ENCODE measurements around the gene SAMSN1.

Gene SAMSN1

GRCh38 chr21:14545906-14546480, at the start of gene SAMSN1:
Gene SAMSN1, minus strand, starts transcription at chr21:14546315. Its CDS starts 54 bp downstream, at chr21:14546261.
- Mint-ChIP-seq H3K4me1 (peaks cover 31% of the 10 kb centered on the region), H3K9me3 (no peaks in the 10 kb centered on the region), H3K4me3 (peak within 1 kb of the TSS; percentile 91), H3K27me3 (no peaks in the 10 kb centered on the region), H3K36me3 (no peaks in the 10 kb centered on the region), H3K27ac (peak within 1 kb of the TSS; percentile 94)
- DNase-seq (ENCODE audit: low spot score in 2 of 2): peak; percentile 22 to 64
- peak; percentile 93 for ATAC-seq (ENCODE audit: low read depth)

GRCh38 chr21:14595449-14595848, 49.3 kb upstream of the SAMSN1 start:
- H3K9me3 Mint-ChIP-seq: peaks cover 4% of the 10 kb centered on the region
- no peak overlapping the region for H3K27ac Mint-ChIP-seq
- DNase-seq (ENCODE audit: low spot score in 2 of 2): no peak
- no peaks in the 10 kb centered on the region for H3K27me3 Mint-ChIP-seq
- ATAC-seq (ENCODE audit: low read depth): no peak
- peaks cover 8% of the 10 kb centered on the region for H3K4me1 Mint-ChIP-seq
- peaks cover 4% of the 10 kb centered on the region for H3K36me3 Mint-ChIP-seq
- H3K4me3 Mint-ChIP-seq: no peak overlapping the region

- ATAC-seq (ENCODE audit: low read depth) (no peak), DNase-seq (ENCODE audit: low spot score in 2 of 2) (no peak)
- peaks cover 4% of the 10 kb centered on the region for H3K36me3 Mint-ChIP-seq
- H3K4me3 Mint-ChIP-seq: no peak overlapping the region
- peaks cover 8% of the 10 kb centered on the region for H3K4me1 Mint-ChIP-seq
- H3K9me3 Mint-ChIP-seq: peaks cover 4% of the 10 kb centered on the region
- H3K27ac Mint-ChIP-seq: no peak overlapping the region
- no peaks in the 10 kb centered on the region for H3K27me3 Mint-ChIP-seq
These were observed 48.9 kb upstream of the SAMSN1 start for GRCh38 chr21:14594967-14595366.

- Mint-ChIP-seq H3K27ac (no peak overlapping the region), H3K36me3 (peaks cover 4% of the 10 kb centered on the region), H3K4me3 (no peak overlapping the region), H3K27me3 (no peaks in the 10 kb centered on the region), H3K9me3 (peaks cover 4% of the 10 kb centered on the region), H3K4me1 (peaks cover 8% of the 10 kb centered on the region)
- DNase-seq (ENCODE audit: low spot score in 2 of 2) (no peak), ATAC-seq (ENCODE audit: low read depth) (no peak)
These were observed 47.1 kb upstream of the SAMSN1 start for GRCh38 chr21:14593230-14593629.

GRCh38 chr21:14592296-14593000, 46.3 kb upstream of the SAMSN1 start:
- Mint-ChIP-seq H3K27me3 (no peaks in the 10 kb centered on the region), H3K36me3 (peaks cover 4% of the 10 kb centered on the region), H3K4me1 (peaks cover 8% of the 10 kb centered on the region), H3K4me3 (no peak overlapping the region), H3K27ac (peak overlapping the region; percentile 38), H3K9me3 (peaks cover 4% of the 10 kb centered on the region)
- DNase-seq (ENCODE audit: low spot score in 2 of 2): no peak
- ATAC-seq (ENCODE audit: low read depth): no peak

- DNase-seq (ENCODE audit: low spot score in 2 of 2) (no peak), ATAC-seq (ENCODE audit: low read depth) (peak; percentile 47)
- Mint-ChIP-seq H3K4me1 (peaks cover 8% of the 10 kb centered on the region), H3K9me3 (peaks cover 2% of the 10 kb centered on the region), H3K27me3 (no peaks in the 10 kb centered on the region), H3K36me3 (peaks cover 2% of the 10 kb centered on the region), H3K4me3 (no peak overlapping the region), H3K27ac (peak overlapping the region; percentile 4)
These were observed 45.8 kb upstream of the SAMSN1 start for GRCh38 chr21:14591882-14592281.

- Mint-ChIP-seq H3K9me3 (peaks cover 2% of the 10 kb centered on the region), H3K4me1 (peaks cover 8% of the 10 kb centered on the region), H3K27me3 (no peaks in the 10 kb centered on the region), H3K27ac (peak overlapping the region; percentile 4), H3K36me3 (peaks cover 2% of the 10 kb centered on the region), H3K4me3 (no peak overlapping the region)
- no peak for DNase-seq (ENCODE audit: low spot score in 2 of 2)
- ATAC-seq (ENCODE audit: low read depth): no peak
These were observed 45.3 kb upstream of the SAMSN1 start for GRCh38 chr21:14591377-14591776.

- ATAC-seq (ENCODE audit: low read depth) (peak; percentile 82), DNase-seq (ENCODE audit: low spot score in 2 of 2) (no peak)
- Mint-ChIP-seq H3K4me1 (peaks cover 8% of the 10 kb centered on the region), H3K27me3 (no peaks in the 10 kb centered on the region), H3K9me3 (peaks cover 2% of the 10 kb centered on the region), H3K4me3 (no peak overlapping the region), H3K36me3 (peaks cover 2% of the 10 kb centered on the region), H3K27ac (no peak overlapping the region)
These were observed 43.9 kb upstream of the SAMSN1 start for GRCh38 chr21:14589855-14590563.

- Mint-ChIP-seq H3K27ac (peak overlapping the region; percentile 16), H3K4me3 (no peak overlapping the region), H3K36me3 (peaks cover 2% of the 10 kb centered on the region), H3K4me1 (peaks cover 9% of the 10 kb centered on the region), H3K27me3 (no peaks in the 10 kb centered on the region), H3K9me3 (no peaks in the 10 kb centered on the region)
- no peak for ATAC-seq (ENCODE audit: low read depth)
- no peak for DNase-seq (ENCODE audit: low spot score in 2 of 2)
These were observed 41.2 kb upstream of the SAMSN1 start for GRCh38 chr21:14587266-14587665.

- peaks cover 3% of the 10 kb centered on the region for H3K4me1 Mint-ChIP-seq
These were observed 39.0 kb upstream of the SAMSN1 start for GRCh38 chr21:14585122-14585521.

GRCh38 chr21:14584357-14585095, 38.4 kb upstream of the SAMSN1 start:
- Mint-ChIP-seq H3K4me3 (no peak overlapping the region), H3K9me3 (no peaks in the 10 kb centered on the region), H3K27me3 (no peaks in the 10 kb centered on the region), H3K27ac (no peak overlapping the region), H3K4me1 (peaks cover 3% of the 10 kb centered on the region), H3K36me3 (no peaks in the 10 kb centered on the region)
- ATAC-seq (ENCODE audit: low read depth) (no peak), DNase-seq (ENCODE audit: low spot score in 2 of 2) (no peak)

More at GRCh38 chr21:14585122-14585521, 39.0 kb upstream of the SAMSN1 start:
- no peak for DNase-seq (ENCODE audit: low spot score in 2 of 2)
- Mint-ChIP-seq H3K27ac (no peak overlapping the region), H3K4me3 (no peak overlapping the region), H3K27me3 (no peaks in the 10 kb centered on the region), H3K9me3 (no peaks in the 10 kb centered on the region), H3K36me3 (no peaks in the 10 kb centered on the region)
- no peak for ATAC-seq (ENCODE audit: low read depth)

GRCh38 chr21:14583629-14584255, 37.6 kb upstream of the SAMSN1 start:
- DNase-seq (ENCODE audit: low spot score in 2 of 2): no peak
- H3K9me3 Mint-ChIP-seq: no peaks in the 10 kb centered on the region
- no peaks in the 10 kb centered on the region for H3K27me3 Mint-ChIP-seq
- peaks cover 3% of the 10 kb centered on the region for H3K4me1 Mint-ChIP-seq
- no peaks in the 10 kb centered on the region for H3K36me3 Mint-ChIP-seq
- H3K27ac Mint-ChIP-seq: no peak overlapping the region
- H3K4me3 Mint-ChIP-seq: no peak overlapping the region
- ATAC-seq (ENCODE audit: low read depth): no peak

- no peak overlapping the region for H3K27ac Mint-ChIP-seq
- H3K4me1 Mint-ChIP-seq: peaks cover 5% of the 10 kb centered on the region
- H3K4me3 Mint-ChIP-seq: no peak overlapping the region
- no peak for ATAC-seq (ENCODE audit: low read depth)
- DNase-seq (ENCODE audit: low spot score in 2 of 2): no peak
- no peaks in the 10 kb centered on the region for H3K9me3 Mint-ChIP-seq
- H3K36me3 Mint-ChIP-seq: no peaks in the 10 kb centered on the region
- H3K27me3 Mint-ChIP-seq: no peaks in the 10 kb centered on the region
These were observed 37.0 kb upstream of the SAMSN1 start for GRCh38 chr21:14582934-14583628.

Measured in memory B cell (primary cell).